IPS-18c (cell line): ENCODE measurements around the gene TWNK.

Source experiments
- H3K4me3 ChIP-seq: 2 replicates; pipeline ENCODE4 v1.7.0; 2013; ENCODE audit warnings: low read depth, mild to moderate bottlenecking, low read length, moderate library complexity; ENCODE audit not compliant: insufficient read depth
- H3K9me3 ChIP-seq: one replicate; pipeline ENCODE4 v1.6.1; 2013; ENCODE audit warnings: mild to moderate bottlenecking, low read length, moderate library complexity; ENCODE audit not compliant: control insufficient read depth, insufficient read depth

The TWNK gene

GRCh38 chr10:101002456-101002855 lies 15.1 kb downstream of the TWNK start:
- H3K9me3 ChIP-seq, result no peaks in the 10 kb centered on the region
- no peak overlapping the region for H3K4me3 ChIP-seq

- Histone ChIP-seq H3K9me3 (no peaks in the 10 kb centered on the region), H3K4me3 (no peak overlapping the region)
Measured at GRCh38 chr10:101003639-101004206, 16.4 kb downstream of the TWNK start.

GRCh38 chr10:101005361-101005760 lies 18.0 kb downstream of the TWNK start:
- Histone ChIP-seq H3K4me3 (no peak overlapping the region), H3K9me3 (no peaks in the 10 kb centered on the region)

- H3K9me3 ChIP-seq, result no peaks in the 10 kb centered on the region
- H3K4me3 ChIP-seq, result no peak overlapping the region
Measured at GRCh38 chr10:101005869-101006567, 18.7 kb downstream of the TWNK start.

- no peaks in the 10 kb centered on the region for H3K9me3 ChIP-seq
- H3K4me3 ChIP-seq, result no peak overlapping the region
Measured at GRCh38 chr10:101006593-101007098, 19.3 kb downstream of the TWNK start.

- Histone ChIP-seq H3K9me3 (no peaks in the 10 kb centered on the region), H3K4me3 (no peak overlapping the region)
Measured at GRCh38 chr10:101007099-101007711, 19.9 kb downstream of the TWNK start.

GRCh38 chr10:101007915-101008822 lies 20.8 kb downstream of the TWNK start:
- H3K4me3 ChIP-seq, result no peak overlapping the region
- H3K9me3 ChIP-seq, result no peaks in the 10 kb centered on the region

- H3K9me3 ChIP-seq, result no peaks in the 10 kb centered on the region
- no peak overlapping the region for H3K4me3 ChIP-seq
Measured at GRCh38 chr10:101008823-101009423, 21.6 kb downstream of the TWNK start.

GRCh38 chr10:101010329-101010728 lies 23.0 kb downstream of the TWNK start:
- Histone ChIP-seq H3K9me3 (no peaks in the 10 kb centered on the region), H3K4me3 (no peak overlapping the region)

- no peak overlapping the region for H3K4me3 ChIP-seq
- no peaks in the 10 kb centered on the region for H3K9me3 ChIP-seq
Measured at GRCh38 chr10:101011517-101012423, 24.4 kb downstream of the TWNK start.

- Histone ChIP-seq H3K4me3 (no peak overlapping the region), H3K9me3 (no peaks in the 10 kb centered on the region)
Measured at GRCh38 chr10:101012525-101013364, 25.4 kb downstream of the TWNK start.

GRCh38 chr10:101013365-101013825 lies 26.1 kb downstream of the TWNK start:
- H3K9me3 ChIP-seq, result no peaks in the 10 kb centered on the region
- H3K4me3 ChIP-seq, result no peak overlapping the region

GRCh38 chr10:101014230-101014884 lies 27.0 kb downstream of the TWNK start:
- H3K4me3 ChIP-seq, result no peak overlapping the region

GRCh38 chr10:101014966-101015581 lies 27.7 kb downstream of the TWNK start:
- Histone ChIP-seq H3K9me3 (no peaks in the 10 kb centered on the region), H3K4me3 (no peak overlapping the region)

More at GRCh38 chr10:101014230-101014884, 27.0 kb downstream of the TWNK start:
- no peaks in the 10 kb centered on the region for H3K9me3 ChIP-seq
